ENCODE measurements around the gene ZFP36. TPM values are rescaled to one million over a fixed set of nuclear protein-coding genes. Genes with fewer than 3 reads are reported as not detected.

Gene ZFP36
- total RNA-seq, 1 donor from 2014 or later = 2.4 TPM

- DNase-seq = no peak
Measured at GRCh38 chr19:39384839-39385568, 21.6 kb upstream of the ZFP36 start.

GRCh38 chr19:39385629-39386411 lies 20.8 kb upstream of the ZFP36 start:
- no peak for DNase-seq

GRCh38 chr19:39386557-39386956 lies 20.1 kb upstream of the ZFP36 start:
- DNase-seq = no peak

GRCh38 chr19:39388657-39389056 lies 18.0 kb upstream of the ZFP36 start:
- no peak for DNase-seq

GRCh38 chr19:39389631-39390414 lies 16.8 kb upstream of the ZFP36 start:
- DNase-seq = no peak

- no peak for DNase-seq
Measured at GRCh38 chr19:39390451-39390750, 16.2 kb upstream of the ZFP36 start.

- DNase-seq = peak; percentile 100
Measured at GRCh38 chr19:39390751-39391437, 15.8 kb upstream of the ZFP36 start, which contains the start of the genes MED29 and PAF1. Gene MED29 (plus strand): TSS chr19:39391378. CDS start chr19:39391423, 45 bp downstream. Gene PAF1 (minus strand): TSS chr19:39391106. CDS start chr19:39390864, 242 bp downstream.

- DNase-seq = peak; percentile 91
Measured at GRCh38 chr19:39397360-39398296, 9.0 kb upstream of the ZFP36 start.

- DNase-seq = no peak
Measured at GRCh38 chr19:39398297-39398864, 8.3 kb upstream of the ZFP36 start.

GRCh38 chr19:39399668-39400050 lies 7.0 kb upstream of the ZFP36 start:
- DNase-seq = no peak

GRCh38 chr19:39400061-39400460 lies 6.6 kb upstream of the ZFP36 start:
- DNase-seq = no peak

- no peak for DNase-seq
Measured at GRCh38 chr19:39401070-39401548, 5.5 kb upstream of the ZFP36 start.

GRCh38 chr19:39401549-39402345 lies 4.9 kb upstream of the ZFP36 start:
- DNase-seq = no peak

GRCh38 chr19:39402346-39403300 lies 4.0 kb upstream of the ZFP36 start:
- peak; percentile 95 for DNase-seq

- peak; percentile 99 for DNase-seq
Measured at GRCh38 chr19:39403331-39404312, 3.0 kb upstream of the ZFP36 start.

- DNase-seq = no peak
Measured at GRCh38 chr19:39405261-39405957, 1.2 kb upstream of the ZFP36 start.

Measured in dermis blood vessel endothelial cell (primary cell).